H1 (cell line): ENCODE results near the gene CLDN9. TPM values are rescaled to one million over a fixed set of nuclear protein-coding genes. Genes with fewer than 3 reads are reported as not detected.

Source experiments
- BACH1 ChIP-seq: IDR thresholded peaks from 2 replicates; pipeline ENCODE4 v1.6.1; 2012; ENCODE audit warnings: low read length, improper control_type of control experiment
- BRCA1 ChIP-seq: IDR thresholded peaks from 2 replicates; pipeline ENCODE4 v1.6.1; 2012; ENCODE audit warnings: low read depth, low read length, improper control_type of control experiment
- CBX5 ChIP-seq: fragments of 300-800, 300-1000 bp; sonication (generic); IDR thresholded peaks from 2 replicates; pipeline ENCODE4 v1.7.1; 2016; ENCODE audit warnings: antibody characterized with exemption, low read length, low read depth
- CEBPB ChIP-seq: IDR thresholded peaks from 2 replicates; pipeline ENCODE4 v1.6.1; 2012; ENCODE audit warnings: low read depth, low read length
- CHD2 ChIP-seq: IDR thresholded peaks from 2 replicates; pipeline ENCODE4 v1.6.1; 2012; ENCODE audit warnings: low read length, improper control_type of control experiment
- CREB1 ChIP-seq: IDR thresholded peaks from 2 replicates; pipeline ENCODE4 v1.6.1; 2012; ENCODE audit warnings: inconsistent platforms
- CTBP2 ChIP-seq: IDR thresholded peaks from 2 replicates; pipeline ENCODE4 v1.7.0; 2011; ENCODE audit warnings: borderline replicate concordance, mild to moderate bottlenecking, moderate library complexity, mixed read lengths, low read length; ENCODE audit not compliant: insufficient read depth, insufficient read length
- EGR1 ChIP-seq: IDR thresholded peaks from 2 replicates; pipeline ENCODE4 v1.6.1; 2011; ENCODE audit warnings: low read depth, low read length, borderline replicate concordance
- FOSL1 ChIP-seq: IDR thresholded peaks from 2 replicates; pipeline ENCODE4 v1.6.1; 2011; ENCODE audit warnings: mild to moderate bottlenecking, low read depth, low read length, moderate library complexity; ENCODE audit not compliant: insufficient read depth
- JUN ChIP-seq: IDR thresholded peaks from 2 replicates; pipeline ENCODE4 v1.6.1; 2011; ENCODE audit warnings: low read depth, mild to moderate bottlenecking, improper control_type of control experiment, low read length
- KDM4A ChIP-seq: IDR thresholded peaks from one replicate; pipeline ENCODE4 v1.7.1; 2012; ENCODE audit warnings: low read depth, mild to moderate bottlenecking, moderate library complexity, low read length, inconsistent platforms; ENCODE audit not compliant: severe bottlenecking
- MAFK ChIP-seq: IDR thresholded peaks from 2 replicates; pipeline ENCODE4 v1.6.1; 2012; ENCODE audit warnings: low read depth, mild to moderate bottlenecking, improper control_type of control experiment, low read length
- MAX ChIP-seq: IDR thresholded peaks from 2 replicates; pipeline ENCODE4 v1.6.1; 2012; ENCODE audit warnings: inconsistent platforms
- PHF8 ChIP-seq: fragments of 200-600 bp; sonication (generic); conservative IDR thresholded peaks from 2 replicates; pipeline ENCODE4 v1.7.1; 2012; ENCODE audit warnings: low read depth, mild to moderate bottlenecking, inconsistent platforms, low read length, moderate library complexity
- POLR2A ChIP-seq, 2 experiments: IDR thresholded peaks; 1 replicate in 1 of 2; 2 replicates in 1 of 2; pipeline ENCODE4 v1.6.1; 2011; ENCODE audit warnings: low read depth in 2 of 2, low read length in 2 of 2, mild to moderate bottlenecking in 2 of 2; ENCODE audit errors: control extremely low read depth in 1 of 2
- RBBP5 ChIP-seq: IDR thresholded peaks from 2 replicates; pipeline ENCODE4 v1.7.1; 2012; ENCODE audit warnings: low read depth, mild to moderate bottlenecking, inconsistent platforms, low read length, moderate library complexity, borderline replicate concordance
- SAP30 ChIP-seq: fragments of 300-600 bp; sonication (generic); IDR thresholded peaks from 2 replicates; pipeline ENCODE4 v1.7.1; 2012; ENCODE audit warnings: low read length, moderate library complexity, mild to moderate bottlenecking, inconsistent platforms; ENCODE audit not compliant: insufficient read depth, insufficient replicate concordance
- SIRT6 ChIP-seq: IDR thresholded peaks from one replicate; pipeline ENCODE4 v1.7.1; 2012; ENCODE audit warnings: low read length, inconsistent platforms
- SIX5 ChIP-seq: IDR thresholded peaks from 2 replicates; pipeline ENCODE4 v1.6.1; 2011; ENCODE audit warnings: mild to moderate bottlenecking, low read depth, low read length
- SP1 ChIP-seq: IDR thresholded peaks from 2 replicates; pipeline ENCODE4 v1.6.1; 2011; ENCODE audit warnings: low read depth, low read length
- YY1 ChIP-seq: IDR thresholded peaks from 2 replicates; pipeline ENCODE4 v1.6.1; 2011; ENCODE audit warnings: low read depth, mild to moderate bottlenecking, low read length
- ZNF274 ChIP-seq: IDR thresholded peaks from 2 replicates; pipeline ENCODE4 v1.7.0; 2012; ENCODE audit warnings: low read length, borderline replicate concordance; ENCODE audit errors: extremely low read depth
- polyA plus RNA-seq, 7 experiments: library from polyadenylated mRNA; depleted of rRNA in 3 of 7; stranded (reverse) in 5 of 7; unstranded in 2 of 7; fragments of >200 nt in 5 of 7; fragments of 200-250 nt in 2 of 7; gene quantifications; 1 replicate in 5 of 7; 2 replicates in 1 of 7; 4 replicates in 1 of 7; pipeline versions ENCODE4 v1.2.1 to v1.2.3, GENCODE V29; 2011 to 2013; ENCODE audit warnings: missing spikeins in 2 of 7, mixed read lengths in 2 of 7
- total RNA-seq: library from RNA; stranded (reverse); fragmentation: NEBNext Ultra II Directional; extraction: Animal tissue kit (Norgen Biotek cat#: 25700); gene quantifications from 2 replicates; pipeline ENCODE4 v1.2.1, GENCODE V29; 2021
- TF ChIP-seq, protein P1 (sequence below): IDR thresholded peaks from 2 replicates; pipeline ENCODE4 v1.6.1; 2011; ENCODE audit warnings: low read length, improper control_type of control experiment
- TF ChIP-seq, protein P2 (sequence below): IDR thresholded peaks from 2 replicates; pipeline ENCODE4 v1.6.1; 2012; ENCODE audit warnings: low read length, inconsistent platforms

CLDN9 gene
- total and polyA plus RNA-seq, 2 of the 8 experiments (the other 6 are each of a cell fraction or from before 2014, with no cell fraction given): 0.60 to 0.89 TPM

- TF ChIP-seq RBBP5 (no peak), CBX5 (no peak), CEBPB (peak; percentile 99), MAX (peak; percentile 20), MAFK (no peak), SIX5 (no peak), CTBP2 (no peak), BRCA1 (no peak), KDM4A (no peak), SAP30 (no peak), POLR2A (IDR thresholded peaks at IDR 0.05; ENCODE audit: control extremely low read depth in 1 of 2, low read depth in 2 of 2, low read length in 2 of 2) (no peak), EGR1 (no peak), CHD2 (no peak), PHF8 (no peak), YY1 (no peak), JUN (no peak), SP1 (no peak), SIRT6 (no peak), ZNF274 (no peak), BACH1 (no peak), CREB1 (peak; percentile 35; the same call in 1 of the 2 replicates), FOSL1 (no peak)
- TF ChIP-seq, protein P1, sequence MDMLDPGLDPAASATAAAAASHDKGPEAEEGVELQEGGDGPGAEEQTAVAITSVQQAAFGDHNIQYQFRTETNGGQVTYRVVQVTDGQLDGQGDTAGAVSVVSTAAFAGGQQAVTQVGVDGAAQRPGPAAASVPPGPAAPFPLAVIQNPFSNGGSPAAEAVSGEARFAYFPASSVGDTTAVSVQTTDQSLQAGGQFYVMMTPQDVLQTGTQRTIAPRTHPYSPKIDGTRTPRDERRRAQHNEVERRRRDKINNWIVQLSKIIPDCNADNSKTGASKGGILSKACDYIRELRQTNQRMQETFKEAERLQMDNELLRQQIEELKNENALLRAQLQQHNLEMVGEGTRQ: no peak
- TF ChIP-seq, protein P2, sequence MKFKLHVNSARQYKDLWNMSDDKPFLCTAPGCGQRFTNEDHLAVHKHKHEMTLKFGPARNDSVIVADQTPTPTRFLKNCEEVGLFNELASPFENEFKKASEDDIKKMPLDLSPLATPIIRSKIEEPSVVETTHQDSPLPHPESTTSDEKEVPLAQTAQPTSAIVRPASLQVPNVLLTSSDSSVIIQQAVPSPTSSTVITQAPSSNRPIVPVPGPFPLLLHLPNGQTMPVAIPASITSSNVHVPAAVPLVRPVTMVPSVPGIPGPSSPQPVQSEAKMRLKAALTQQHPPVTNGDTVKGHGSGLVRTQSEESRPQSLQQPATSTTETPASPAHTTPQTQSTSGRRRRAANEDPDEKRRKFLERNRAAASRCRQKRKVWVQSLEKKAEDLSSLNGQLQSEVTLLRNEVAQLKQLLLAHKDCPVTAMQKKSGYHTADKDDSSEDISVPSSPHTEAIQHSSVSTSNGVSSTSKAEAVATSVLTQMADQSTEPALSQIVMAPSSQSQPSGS: peak; percentile 81; the same call in 1 of the 2 replicates
These were observed 25.5 kb downstream of the CLDN9 start (continued) for GRCh38 chr16:3038256-3038655.
